Measurements from ENCODE around the gene TMC1.

TMC1 gene

GRCh38 chr9:72614067-72614466 lies 92.7 kb downstream of the TMC1 start:
- no peak for DNase-seq (ENCODE audit: low spot score)

DNA sequence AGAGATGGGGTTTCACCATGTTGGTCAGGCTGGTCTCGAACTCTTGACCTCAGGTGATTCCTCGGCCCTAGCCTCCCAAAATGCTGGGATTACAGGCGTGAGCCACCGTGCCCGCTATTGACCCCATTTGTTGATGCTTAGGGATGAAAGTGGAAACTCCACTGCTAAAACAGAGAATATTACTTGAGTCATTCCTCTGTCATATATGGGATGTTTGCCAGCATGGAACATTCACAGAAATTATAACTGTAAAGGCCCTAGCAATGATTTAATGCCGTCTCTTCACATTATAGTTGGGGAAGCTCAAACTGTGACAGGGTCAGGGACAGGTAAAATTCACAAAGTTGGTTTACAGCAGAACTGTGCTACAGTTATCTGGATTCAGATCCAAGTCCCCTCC lies 94.5 kb downstream of the TMC1 start:
- no peak for DNase-seq (ENCODE audit: low spot score)

DNA sequence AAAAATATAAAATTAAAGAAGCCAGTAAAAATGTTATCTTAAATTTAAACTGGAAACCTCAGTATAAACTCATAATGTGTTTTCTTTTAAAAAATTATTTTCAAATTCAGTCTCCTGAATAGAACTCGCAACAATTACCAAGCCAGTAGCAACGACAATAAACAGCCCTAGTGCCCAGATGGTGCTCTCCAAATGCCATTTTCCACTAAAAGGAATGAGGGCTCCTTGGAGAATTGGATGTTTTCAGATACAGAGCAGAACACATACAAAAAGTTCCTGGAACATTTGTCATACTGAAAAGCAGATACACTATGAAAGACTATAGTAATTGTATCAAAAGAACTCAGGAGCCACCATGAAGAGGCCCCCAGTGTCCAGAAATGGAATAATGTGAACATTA lies 97.4 kb downstream of the TMC1 start:
- no peak for DNase-seq (ENCODE audit: low spot score)

GRCh38 chr9:72622186-72622585 lies 100.8 kb downstream of the TMC1 start:
- DNase-seq (ENCODE audit: low spot score) = no peak

DNA sequence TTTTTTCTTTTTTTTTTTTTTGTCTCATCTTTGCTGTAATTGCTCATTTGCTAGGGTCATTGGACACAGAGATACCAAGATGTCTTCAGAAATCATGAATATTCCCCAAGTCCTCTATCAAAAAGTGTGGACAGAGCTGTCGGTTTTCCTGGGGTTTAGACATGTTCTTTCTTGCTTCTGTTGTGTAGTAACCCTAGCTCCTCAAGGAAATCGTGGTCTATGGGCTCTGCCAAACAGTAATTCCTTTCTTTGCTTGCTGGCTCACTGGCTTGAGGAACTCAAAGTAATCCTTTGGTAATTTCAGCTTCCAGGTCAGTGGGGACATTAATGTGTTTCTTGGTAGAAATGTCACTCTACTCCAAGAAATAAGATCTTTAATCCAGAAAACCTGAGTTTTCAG lies 101.7 kb downstream of the TMC1 start:
- DNase-seq (ENCODE audit: low spot score) = no peak

GRCh38 chr9:72627147-72627546 lies 105.7 kb downstream of the TMC1 start:
- no peak for DNase-seq (ENCODE audit: low spot score)

GRCh38 chr9:72627956-72628540 lies 106.6 kb downstream of the TMC1 start:
- no peak for DNase-seq (ENCODE audit: low spot score)

DNA sequence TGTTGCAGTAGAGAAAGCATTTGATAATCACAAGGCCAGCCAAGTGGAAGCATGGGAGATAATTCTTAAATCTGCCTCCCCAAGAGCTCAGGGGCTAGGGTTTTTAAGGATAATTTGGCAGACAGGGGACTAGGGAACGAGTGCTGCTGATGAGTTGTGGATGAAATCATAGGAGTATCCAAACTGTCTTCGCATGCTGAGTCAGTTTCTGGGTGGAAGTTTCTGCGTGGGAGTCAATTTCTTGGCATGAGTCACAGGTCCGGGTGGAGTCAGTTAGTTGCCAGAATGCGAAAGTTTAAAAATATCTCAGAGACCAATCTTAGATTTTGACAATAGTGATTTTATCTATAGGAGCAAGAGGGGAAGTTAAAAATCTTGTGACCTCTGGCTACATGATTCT lies 112.6 kb downstream of the TMC1 start:
- no peak for DNase-seq (ENCODE audit: low spot score)

DNA sequence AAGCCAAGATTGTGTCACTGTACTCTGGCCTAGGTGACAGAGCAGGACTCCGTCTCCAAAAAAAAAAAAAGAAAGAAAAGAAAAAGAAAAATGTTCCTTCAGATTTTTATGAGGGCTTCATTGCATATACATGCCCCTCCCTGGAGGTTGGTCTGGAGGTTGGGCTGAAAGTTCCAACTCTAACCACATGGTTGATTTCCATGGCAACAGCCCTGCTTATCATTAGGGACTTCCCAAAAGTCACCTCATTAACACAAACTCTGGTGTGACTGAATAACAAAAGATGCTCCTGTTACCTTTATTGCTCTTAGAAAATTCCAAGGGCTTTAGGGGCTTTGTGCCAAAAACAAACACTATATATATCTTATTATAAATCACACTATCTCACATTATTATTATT lies 113.8 kb downstream of the TMC1 start:
- DNase-seq (ENCODE audit: low spot score) = peak; percentile 10

DNA sequence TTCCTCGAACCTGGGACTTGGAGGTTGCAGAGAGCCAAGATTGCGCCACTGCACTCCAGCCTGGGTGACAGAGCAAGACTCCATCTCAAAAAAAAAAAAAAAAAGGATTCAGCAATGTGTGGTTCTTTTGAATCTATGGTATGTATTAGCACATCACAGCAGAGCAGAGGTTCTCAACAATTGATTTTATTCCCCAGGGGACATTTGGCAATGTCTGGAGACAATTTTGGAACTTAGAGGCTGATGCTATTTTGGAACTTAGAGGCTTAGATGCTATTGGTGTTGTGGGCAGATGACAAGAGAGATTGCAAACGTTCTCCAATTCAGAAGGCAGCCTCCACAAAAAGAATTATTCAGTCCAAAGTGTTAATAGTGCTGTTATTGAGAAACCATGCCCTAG lies 115.2 kb downstream of the TMC1 start:
- no peak for DNase-seq (ENCODE audit: low spot score)

DNA sequence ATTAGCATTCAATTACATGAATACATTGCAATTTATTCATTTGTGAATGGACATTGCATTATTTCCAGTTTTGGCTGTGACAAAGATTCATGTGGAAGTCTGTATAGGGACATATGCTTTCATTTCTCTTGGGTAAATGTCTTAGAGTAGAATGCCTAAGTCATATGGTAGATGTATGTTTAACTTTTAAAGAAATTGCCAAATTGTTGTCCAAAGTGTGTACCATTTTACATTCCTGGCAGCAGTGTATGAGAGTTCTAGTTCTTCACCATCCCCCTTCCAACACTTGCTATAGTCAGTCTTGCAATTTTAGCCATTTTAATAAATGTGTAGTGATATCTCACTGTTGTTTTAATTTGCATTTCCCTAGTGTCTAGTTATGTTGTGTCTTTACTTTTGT lies 122.2 kb downstream of the TMC1 start:
- DNase-seq (ENCODE audit: low spot score) = no peak

DNA sequence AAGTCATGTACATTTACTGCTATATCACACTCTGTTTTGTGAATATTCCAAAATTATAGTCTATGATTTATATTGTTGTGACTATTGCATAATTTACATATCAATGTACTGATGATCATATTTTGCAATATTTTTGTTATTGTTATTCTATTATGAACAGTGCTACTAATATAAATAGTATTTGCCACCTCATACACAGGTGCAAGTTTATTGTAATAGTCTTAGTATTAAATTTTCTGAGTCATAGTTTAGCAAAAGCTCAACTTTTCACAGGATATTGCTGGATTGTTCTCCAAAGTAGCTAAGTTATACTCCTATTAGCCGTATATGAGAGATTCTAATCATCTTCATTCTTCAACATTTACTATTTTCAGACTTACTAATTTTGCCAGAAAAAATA lies 124.7 kb downstream of the TMC1 start:
- no peak for DNase-seq (ENCODE audit: low spot score)

- DNase-seq (ENCODE audit: low spot score) = no peak
These were observed 127.1 kb downstream of the TMC1 start for GRCh38 chr9:72648324-72649126.

GRCh38 chr9:72649127-72649442 lies 127.7 kb downstream of the TMC1 start:
- DNase-seq (ENCODE audit: low spot score) = no peak

DNA sequence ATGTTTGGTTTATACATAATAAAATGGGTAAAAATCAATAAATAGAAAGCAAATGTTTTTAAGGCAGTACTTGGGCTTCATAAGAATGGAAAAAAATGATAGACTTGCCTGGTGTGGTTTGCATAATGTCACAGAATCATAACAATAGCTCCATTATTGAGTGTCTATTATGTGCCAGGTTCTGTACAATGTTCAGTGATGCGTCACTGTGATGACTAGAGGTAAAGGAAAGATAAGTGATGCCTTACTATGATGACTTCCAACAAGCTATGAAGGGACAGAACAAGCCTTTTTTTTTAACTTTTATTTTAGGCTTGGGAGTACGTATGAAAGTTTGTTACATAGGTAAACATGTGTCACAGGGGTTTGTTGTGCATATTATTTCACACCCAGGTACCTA lies 128.8 kb downstream of the TMC1 start:
- DNase-seq (ENCODE audit: low spot score) = no peak

DNA sequence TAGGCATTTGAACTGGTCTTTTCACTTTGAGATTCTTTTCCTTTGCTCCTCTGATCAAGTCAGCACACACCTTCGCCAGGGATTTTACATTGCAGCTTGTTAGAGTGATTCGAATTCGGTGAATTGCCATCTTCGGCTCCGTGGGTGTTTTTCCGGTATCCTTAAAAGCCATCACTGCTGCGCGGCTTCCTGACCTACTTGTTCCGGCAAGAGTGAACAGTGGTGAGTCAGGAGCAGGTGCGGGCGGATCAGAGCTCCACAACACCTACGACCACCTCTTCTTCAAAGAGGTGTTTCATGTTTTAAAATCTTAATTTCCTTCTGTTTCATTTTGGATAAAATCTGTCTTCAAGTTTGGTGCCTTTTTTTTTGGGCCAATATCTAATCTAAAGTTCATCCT lies 134.6 kb downstream of the TMC1 start:
- DNase-seq (ENCODE audit: low spot score) = no peak

- no peak for DNase-seq (ENCODE audit: low spot score)
These were observed 135.6 kb downstream of the TMC1 start for GRCh38 chr9:72657023-72657422.

DNA sequence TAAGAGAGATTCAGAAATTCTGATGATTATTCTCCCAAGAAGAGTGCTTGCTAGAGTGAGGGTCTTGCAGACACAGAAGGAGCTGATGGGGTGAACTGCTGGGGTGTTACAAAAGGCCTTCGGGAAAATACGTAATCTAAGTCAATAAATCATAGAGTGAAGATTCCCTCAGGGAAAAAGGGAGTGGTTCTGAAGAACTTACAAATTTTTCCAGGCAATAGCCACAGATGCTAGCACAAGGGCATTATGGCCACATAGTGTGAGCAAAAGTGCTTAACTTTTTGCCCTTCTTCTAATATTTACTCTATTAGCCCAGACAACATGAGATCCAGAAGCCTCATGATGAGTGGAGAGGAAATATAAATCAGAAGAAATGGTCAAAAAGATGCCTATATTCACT lies 137.3 kb downstream of the TMC1 start:
- DNase-seq (ENCODE audit: low spot score) = no peak

DNA sequence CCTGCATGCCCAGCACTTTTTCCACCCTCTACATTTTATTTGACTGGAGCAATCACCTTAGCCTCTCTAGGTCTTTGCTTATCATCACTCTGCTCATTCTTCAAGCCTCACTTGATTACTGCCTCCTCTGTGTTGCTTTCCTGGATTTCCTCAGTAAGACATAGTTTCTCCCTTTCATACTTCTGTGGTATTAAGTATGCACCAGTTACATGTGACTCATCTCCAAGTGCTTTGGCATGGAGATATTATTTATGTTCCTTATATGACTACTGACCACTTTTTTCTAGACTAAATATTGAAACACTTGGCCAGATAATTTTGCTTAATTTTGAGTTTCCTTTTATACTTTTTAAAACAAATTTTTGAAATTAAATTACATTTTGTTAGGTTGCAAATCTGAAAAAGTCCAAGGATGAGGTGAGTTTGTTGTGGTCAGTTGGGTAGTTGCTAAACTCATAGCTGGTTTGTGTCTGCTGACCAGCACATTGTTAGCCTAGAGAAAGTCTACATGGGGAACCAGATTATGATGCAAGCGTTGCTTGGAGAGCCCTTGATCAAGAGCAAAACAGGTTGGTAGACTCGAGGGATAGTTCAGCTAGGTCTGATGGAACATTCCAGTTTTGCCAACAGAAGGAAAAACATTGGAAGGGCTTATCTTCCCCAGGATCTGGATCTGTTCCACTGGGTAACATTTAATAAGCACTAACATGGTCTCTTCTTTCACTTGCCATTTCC lies 140.2 kb downstream of the TMC1 start:
- no peak for DNase-seq (ENCODE audit: low spot score)

- DNase-seq (ENCODE audit: low spot score) = no peak
These were observed 144.0 kb downstream of the TMC1 start for GRCh38 chr9:72665421-72665820.

GRCh38 chr9:72667181-72667580 lies 145.8 kb downstream of the TMC1 start:
- DNase-seq (ENCODE audit: low spot score) = no peak

DNA sequence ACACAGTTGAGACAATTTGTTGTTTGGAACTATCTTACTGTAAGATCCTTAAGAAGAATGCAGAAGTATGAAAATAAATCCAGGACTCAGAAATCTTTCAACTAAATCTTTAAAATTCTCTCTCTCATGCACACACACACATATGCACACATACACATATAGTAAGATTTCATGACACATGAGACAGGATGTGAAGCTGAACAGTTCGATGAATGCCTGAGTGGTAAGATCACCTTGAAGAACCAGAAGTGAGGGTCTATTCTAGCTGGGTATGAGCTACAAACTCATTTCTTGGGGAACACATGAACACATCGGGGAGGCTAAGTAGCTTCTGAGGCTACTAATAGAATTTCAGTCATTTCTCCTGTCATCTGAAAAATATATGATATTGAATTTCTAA lies 153.6 kb downstream of the TMC1 start:
- no peak for DNase-seq (ENCODE audit: low spot score)

DNA sequence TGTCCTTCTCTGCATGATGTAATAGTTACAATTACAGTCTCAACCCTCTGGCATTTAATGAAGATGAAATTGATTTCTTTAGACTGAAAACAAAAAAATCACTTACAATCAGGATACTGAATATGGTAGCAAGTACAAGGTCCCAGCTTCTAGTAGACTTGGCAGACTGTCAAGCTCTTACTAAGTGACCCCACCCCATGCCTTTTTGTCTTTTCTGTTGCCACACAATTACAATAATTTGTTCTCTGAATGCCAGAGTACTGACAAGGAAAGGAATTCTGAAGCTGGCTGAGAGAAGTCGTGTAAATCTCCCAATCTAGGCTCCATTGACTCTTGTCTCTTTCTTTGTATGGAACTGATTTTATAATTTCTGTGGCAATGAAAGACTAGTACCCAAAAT lies 154.2 kb downstream of the TMC1 start:
- no peak for DNase-seq (ENCODE audit: low spot score)
